Right kidney (tissue), 1 donor: ENCODE results near the gene NKD1.

Experiments
- DNase-seq: peaks from one replicate; pipeline ENCODE4 v3.0.0-alpha.2; 2016

The NKD1 gene

GRCh38 chr16:50613281-50613963 lies 65.2 kb downstream of the NKD1 start:
- DNase-seq = peak; percentile 62

GRCh38 chr16:50613964-50614474 lies 65.8 kb downstream of the NKD1 start:
- no peak for DNase-seq

GRCh38 chr16:50614955-50615724 lies 66.9 kb downstream of the NKD1 start:
- DNase-seq = no peak

- no peak for DNase-seq
Measured at GRCh38 chr16:50615891-50616290, 67.7 kb downstream of the NKD1 start.

GRCh38 chr16:50616386-50616785 lies 68.2 kb downstream of the NKD1 start:
- no peak for DNase-seq

GRCh38 chr16:50616883-50617645 lies 68.9 kb downstream of the NKD1 start:
- peak; percentile 46 for DNase-seq

GRCh38 chr16:50617646-50618184 lies 69.5 kb downstream of the NKD1 start:
- no peak for DNase-seq

- DNase-seq = no peak
Measured at GRCh38 chr16:50618238-50618918, 70.2 kb downstream of the NKD1 start.

GRCh38 chr16:50619702-50620491 lies 71.7 kb downstream of the NKD1 start:
- no peak for DNase-seq

- DNase-seq = no peak
Measured at GRCh38 chr16:50620646-50621451, 72.7 kb downstream of the NKD1 start.

- DNase-seq = no peak
Measured at GRCh38 chr16:50621452-50621792, 73.2 kb downstream of the NKD1 start.

GRCh38 chr16:50622029-50622428 lies 73.8 kb downstream of the NKD1 start:
- DNase-seq = no peak

- DNase-seq = no peak
Measured at GRCh38 chr16:50622643-50623369, 74.6 kb downstream of the NKD1 start.

GRCh38 chr16:50624449-50624970 lies 76.3 kb downstream of the NKD1 start:
- DNase-seq = no peak

GRCh38 chr16:50625374-50625773 lies 77.2 kb downstream of the NKD1 start:
- no peak for DNase-seq

GRCh38 chr16:50626868-50627267 lies 78.7 kb downstream of the NKD1 start:
- DNase-seq = no peak

GRCh38 chr16:50627419-50627818 lies 79.2 kb downstream of the NKD1 start:
- DNase-seq = no peak

GRCh38 chr16:50628156-50628802 lies 80.1 kb downstream of the NKD1 start:
- no peak for DNase-seq

GRCh38 chr16:50629334-50629733 lies 81.1 kb downstream of the NKD1 start:
- DNase-seq = no peak
